Neuron (in vitro differentiated cells): Measurements from ENCODE around the gene ZNRF4.

Source experiments
- H2AFZ ChIP-seq: one replicate; pipeline ENCODE4 v1.6.1; 2013; ENCODE audit warnings: low read depth, mild to moderate bottlenecking, inconsistent platforms, low read length, moderate library complexity
- H3K27me3 ChIP-seq: one replicate; pipeline ENCODE4 v1.6.1; 2013; ENCODE audit warnings: low read length; ENCODE audit not compliant: insufficient read depth
- H3K36me3 ChIP-seq: one replicate; pipeline ENCODE4 v1.6.1; 2013; ENCODE audit warnings: low read length; ENCODE audit not compliant: insufficient read depth
- H3K4me1 ChIP-seq: one replicate; pipeline ENCODE4 v1.6.1; 2013; ENCODE audit warnings: low read length; ENCODE audit not compliant: insufficient read depth
- H3K4me3 ChIP-seq: 2 replicates; pipeline ENCODE4 v1.5.1; 2013; ENCODE audit warnings: mild to moderate bottlenecking, low read length, moderate library complexity
- H3K9me3 ChIP-seq: one replicate; pipeline ENCODE4 v1.6.1; 2013; ENCODE audit warnings: low read length

ZNRF4 gene

DNA sequence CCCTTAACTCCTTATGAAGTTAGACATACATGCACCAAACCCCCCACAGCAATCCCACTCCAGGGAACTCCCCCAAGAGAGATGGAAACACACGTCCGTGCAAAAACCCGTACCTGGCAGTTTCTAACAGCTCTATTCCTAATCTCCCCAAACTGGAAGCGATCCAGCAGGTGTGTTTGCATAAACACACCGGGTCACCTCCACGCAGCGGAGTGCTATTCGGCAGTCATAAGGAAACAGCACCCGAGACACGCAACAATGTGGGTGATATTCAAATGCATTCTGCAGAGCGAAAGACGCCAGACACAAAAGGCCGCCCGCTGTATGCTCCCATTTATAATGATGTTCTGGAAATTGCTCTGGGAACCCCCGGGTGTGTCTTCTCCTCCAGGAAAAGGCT lies 6.8 kb upstream of the ZNRF4 start:
- Histone ChIP-seq H3K4me3 (no peak overlapping the region), H3K36me3 (no peaks in the 10 kb centered on the region), H3K9me3 (peaks cover 4% of the 10 kb centered on the region), H3K4me1 (no peaks in the 10 kb centered on the region), H3K27me3 (no peaks in the 10 kb centered on the region), H2AFZ (no peak overlapping the region)

DNA sequence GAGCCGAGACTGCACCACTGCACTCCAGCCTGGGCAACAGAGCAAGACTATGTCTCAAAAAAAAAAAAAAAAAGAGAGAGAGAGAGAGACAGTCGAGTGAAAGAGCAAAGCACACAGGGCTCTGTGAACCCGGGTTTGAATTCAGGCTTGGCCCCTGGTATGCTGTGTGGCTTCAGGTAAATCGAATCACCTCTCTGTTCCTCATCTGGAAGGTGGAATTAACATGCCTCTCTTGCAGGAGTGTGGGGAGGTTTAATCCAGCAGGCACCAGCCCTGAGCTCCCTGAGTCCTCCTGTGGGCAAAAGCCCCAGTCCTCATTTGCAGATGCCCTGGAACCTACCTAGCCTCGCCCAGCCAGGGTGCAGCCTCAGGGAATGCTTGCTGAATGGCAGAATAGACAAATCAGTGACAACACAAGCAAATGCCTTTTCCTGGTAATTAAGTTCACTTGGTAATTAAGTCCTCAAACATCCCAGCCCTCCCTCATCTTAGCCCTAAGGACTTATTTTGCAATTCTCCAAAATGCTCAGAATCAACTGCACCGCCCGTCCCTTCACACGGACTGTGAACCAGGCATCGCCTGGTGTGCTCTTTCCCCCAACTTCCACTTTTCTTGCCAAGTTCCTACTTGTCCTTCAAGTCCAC lies 4.6 kb upstream of the ZNRF4 start:
- Histone ChIP-seq H3K9me3 (peaks cover 6% of the 10 kb centered on the region), H3K36me3 (no peaks in the 10 kb centered on the region), H3K27me3 (no peaks in the 10 kb centered on the region), H2AFZ (no peak overlapping the region), H3K4me3 (no peak overlapping the region), H3K4me1 (no peaks in the 10 kb centered on the region)

DNA sequence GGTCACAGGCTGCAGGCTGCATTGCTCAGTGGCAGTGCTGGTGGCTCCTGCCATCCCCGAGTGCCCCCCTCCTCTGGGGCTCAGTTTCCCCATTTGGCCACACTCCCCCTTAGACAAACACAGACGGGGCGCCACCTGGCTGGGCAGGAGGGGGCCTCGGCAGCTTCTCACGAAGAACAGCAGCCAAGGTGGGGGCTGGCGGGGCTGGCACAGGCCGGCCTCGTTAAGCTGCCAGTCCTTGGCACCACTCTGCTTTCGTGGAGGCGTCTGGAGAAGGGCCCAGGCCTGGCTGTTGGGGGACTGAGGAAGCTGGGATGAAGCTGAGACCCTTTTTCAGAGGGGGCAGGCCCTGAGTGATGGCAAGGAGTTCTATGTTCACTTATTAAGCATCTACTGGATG lies 3.7 kb upstream of the ZNRF4 start:
- Histone ChIP-seq H3K9me3 (peaks cover 6% of the 10 kb centered on the region), H2AFZ (no peak overlapping the region), H3K27me3 (no peaks in the 10 kb centered on the region), H3K4me3 (no peak overlapping the region), H3K36me3 (no peaks in the 10 kb centered on the region), H3K4me1 (no peaks in the 10 kb centered on the region)

DNA sequence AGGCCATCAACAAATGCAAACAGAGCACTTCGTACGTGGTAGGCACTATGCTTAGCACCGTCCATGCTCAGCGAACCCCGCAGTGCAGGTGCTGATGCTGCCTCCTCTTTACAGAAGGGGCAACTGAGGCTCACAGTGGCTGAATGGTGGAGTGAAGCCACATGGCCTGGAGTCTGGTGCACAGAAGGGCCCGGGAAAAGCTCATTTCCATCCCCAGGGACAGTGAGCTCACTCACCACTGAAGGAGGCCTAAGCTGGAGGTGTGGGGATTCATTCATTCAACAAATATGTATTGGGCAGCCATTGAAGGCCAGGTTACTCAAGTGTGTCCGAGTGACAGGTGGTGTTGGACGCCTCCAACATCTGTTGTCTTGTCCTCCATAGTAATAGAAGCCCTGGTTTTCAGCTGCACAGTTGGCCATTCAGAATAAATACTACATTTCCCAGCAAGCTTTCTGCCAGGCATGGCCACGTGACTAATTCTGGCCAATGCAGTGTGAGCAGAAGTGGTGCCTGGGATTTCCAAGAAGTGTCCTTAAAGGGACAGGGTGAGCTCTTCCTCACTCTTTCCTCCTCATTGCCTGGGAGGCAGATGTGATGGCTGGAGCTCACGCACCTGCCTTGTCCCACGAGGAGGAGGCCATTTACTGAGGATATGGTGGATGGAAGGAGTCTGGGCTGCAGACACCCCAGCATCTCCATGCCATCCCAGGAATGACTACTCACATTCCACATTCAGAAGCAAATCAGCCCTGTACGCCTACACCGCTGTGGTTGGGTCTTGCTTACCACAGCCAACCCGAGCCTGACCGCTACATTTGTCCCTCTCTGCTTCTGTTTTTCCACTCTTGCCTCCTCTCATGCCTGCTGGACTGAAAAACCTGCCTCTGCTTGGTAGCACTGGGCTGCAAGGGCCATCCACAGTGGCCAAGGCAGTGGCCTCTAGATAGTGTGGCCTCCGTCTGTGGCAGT lies 2.3 kb upstream of the ZNRF4 start:
- Histone ChIP-seq H3K4me1 (no peaks in the 10 kb centered on the region), H3K9me3 (peaks cover 6% of the 10 kb centered on the region), H3K27me3 (no peaks in the 10 kb centered on the region), H3K36me3 (no peaks in the 10 kb centered on the region), H2AFZ (no peak overlapping the region), H3K4me3 (no peak overlapping the region)

DNA sequence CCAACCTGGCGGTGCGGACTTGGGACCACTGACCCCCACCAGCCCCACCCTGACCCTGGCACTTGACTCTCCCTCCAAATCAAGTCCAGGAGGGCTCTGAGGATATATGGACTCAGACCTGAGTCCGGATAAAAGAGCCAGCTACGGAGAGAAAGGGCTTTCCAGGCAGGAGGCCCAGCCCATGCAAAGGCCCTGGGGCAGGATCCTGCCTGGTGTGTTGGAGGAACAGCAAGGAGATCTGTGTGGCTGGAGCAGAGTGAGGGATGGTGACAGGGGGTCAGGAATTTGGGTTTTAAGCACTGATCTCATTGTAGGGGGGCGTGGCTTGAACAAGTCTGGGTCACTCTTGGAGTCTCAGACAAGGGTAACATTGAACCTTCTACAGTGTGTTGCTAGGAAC lies 474 bp upstream of the ZNRF4 start:
- Histone ChIP-seq H3K36me3 (no peaks in the 10 kb centered on the region), H3K27me3 (no peaks in the 10 kb centered on the region), H2AFZ (no peak overlapping the region), H3K4me3 (no peak overlapping the region), H3K9me3 (peaks cover 6% of the 10 kb centered on the region), H3K4me1 (peaks cover 4% of the 10 kb centered on the region)

DNA sequence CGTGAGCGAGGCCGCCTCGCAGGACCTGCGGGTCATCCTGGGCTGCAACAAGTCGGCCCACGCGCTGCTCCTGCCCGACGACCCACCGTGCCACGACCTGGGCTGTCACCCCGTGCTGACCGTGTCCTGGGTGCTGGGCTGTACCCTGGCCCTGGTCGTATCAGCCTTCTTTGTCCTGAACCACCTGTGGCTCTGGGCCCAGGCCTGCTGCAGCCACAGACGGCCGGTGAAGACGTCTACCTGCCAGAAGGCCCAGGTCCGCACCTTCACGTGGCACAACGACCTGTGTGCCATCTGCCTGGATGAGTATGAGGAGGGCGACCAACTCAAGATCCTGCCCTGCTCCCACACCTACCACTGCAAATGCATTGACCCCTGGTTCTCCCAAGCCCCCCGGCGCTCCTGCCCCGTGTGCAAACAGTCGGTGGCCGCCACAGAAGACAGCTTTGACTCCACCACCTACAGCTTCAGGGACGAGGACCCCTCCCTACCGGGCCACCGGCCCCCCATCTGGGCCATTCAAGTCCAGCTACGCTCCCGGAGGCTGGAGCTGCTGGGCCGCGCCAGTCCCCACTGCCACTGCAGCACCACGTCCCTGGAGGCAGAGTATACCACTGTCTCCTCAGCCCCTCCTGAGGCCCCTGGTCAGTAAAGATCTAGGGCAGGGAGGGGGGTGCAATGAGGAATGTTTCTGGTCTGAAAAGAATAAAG lies 1.1 kb downstream of the ZNRF4 start:
- H2AFZ ChIP-seq: no peak overlapping the region
- H3K36me3 ChIP-seq: no peaks in the 10 kb centered on the region
- H3K4me3 ChIP-seq: no peak overlapping the region
- no peaks in the 10 kb centered on the region for H3K27me3 ChIP-seq
- H3K4me1 ChIP-seq: peaks cover 4% of the 10 kb centered on the region
- peaks cover 6% of the 10 kb centered on the region for H3K9me3 ChIP-seq

DNA sequence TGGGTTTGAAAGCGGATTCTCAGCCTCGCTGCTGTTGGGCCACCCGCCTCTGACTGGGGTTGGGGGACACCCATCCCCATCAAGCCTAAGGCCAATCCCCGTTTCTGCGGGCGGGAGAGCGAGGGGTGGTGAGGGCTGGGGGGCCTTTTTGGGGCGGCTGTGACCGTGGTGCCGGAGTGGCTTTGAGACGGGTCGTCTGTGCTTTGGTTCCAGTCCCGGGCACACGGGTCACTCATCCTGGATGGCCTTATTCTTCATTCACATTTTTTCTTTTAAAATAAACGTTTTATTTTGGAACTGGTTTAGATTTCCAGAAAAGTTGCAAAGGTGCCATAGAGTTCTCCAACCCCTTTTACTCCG lies 1.6 kb downstream of the ZNRF4 start:
- H3K4me3 ChIP-seq: no peak overlapping the region
- no peaks in the 10 kb centered on the region for H3K27me3 ChIP-seq
- H3K4me1 ChIP-seq: peaks cover 4% of the 10 kb centered on the region

DNA sequence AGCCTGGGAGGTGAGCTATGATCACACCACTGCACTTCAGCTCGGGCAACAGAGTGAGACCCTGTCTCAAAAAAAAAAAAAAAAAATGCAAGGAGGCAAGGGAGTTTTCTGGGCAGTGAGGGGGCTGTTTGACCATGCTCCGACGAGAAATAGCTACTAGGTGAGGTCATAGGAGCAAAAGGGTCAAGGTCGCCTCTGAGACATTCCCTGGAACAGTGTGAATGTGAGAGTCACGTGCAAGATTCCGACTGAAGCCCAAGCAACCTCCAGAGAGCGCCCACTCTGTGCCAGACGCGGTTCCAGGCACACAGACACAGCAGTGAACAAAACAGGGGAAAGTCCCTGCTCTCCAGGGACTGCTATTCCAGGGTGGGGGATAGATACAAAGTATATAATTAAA lies 2.5 kb downstream of the ZNRF4 start:
- Histone ChIP-seq H3K27me3 (no peaks in the 10 kb centered on the region), H3K9me3 (peaks cover 6% of the 10 kb centered on the region), H3K4me3 (no peak overlapping the region), H3K36me3 (no peaks in the 10 kb centered on the region), H2AFZ (no peak overlapping the region), H3K4me1 (peaks cover 4% of the 10 kb centered on the region)

More for the DNA sequence above, 1.6 kb downstream of the ZNRF4 start:
- H3K9me3 ChIP-seq: peaks cover 6% of the 10 kb centered on the region
- no peak overlapping the region for H2AFZ ChIP-seq
- no peaks in the 10 kb centered on the region for H3K36me3 ChIP-seq

DNA sequence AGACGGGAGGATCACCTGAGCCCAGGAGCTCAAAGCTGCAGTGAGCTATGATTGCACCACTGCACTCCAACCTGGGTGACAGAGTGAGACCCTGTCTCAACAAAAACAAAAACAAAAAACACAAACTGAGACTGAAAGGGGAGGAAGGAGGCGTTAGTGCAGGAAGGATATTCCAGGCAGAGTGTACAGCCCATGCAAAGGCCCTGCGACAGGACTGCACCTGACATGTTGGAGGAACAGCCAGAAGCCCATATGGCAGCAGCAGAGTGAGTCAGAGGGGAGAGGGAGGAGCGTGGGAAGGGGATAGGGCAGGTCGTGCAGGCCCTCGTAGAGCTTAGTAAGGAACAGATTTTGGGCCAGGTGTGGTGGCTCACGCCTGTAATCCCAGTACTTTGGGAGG lies 3.2 kb downstream of the ZNRF4 start:
- no peaks in the 10 kb centered on the region for H3K36me3 ChIP-seq

DNA sequence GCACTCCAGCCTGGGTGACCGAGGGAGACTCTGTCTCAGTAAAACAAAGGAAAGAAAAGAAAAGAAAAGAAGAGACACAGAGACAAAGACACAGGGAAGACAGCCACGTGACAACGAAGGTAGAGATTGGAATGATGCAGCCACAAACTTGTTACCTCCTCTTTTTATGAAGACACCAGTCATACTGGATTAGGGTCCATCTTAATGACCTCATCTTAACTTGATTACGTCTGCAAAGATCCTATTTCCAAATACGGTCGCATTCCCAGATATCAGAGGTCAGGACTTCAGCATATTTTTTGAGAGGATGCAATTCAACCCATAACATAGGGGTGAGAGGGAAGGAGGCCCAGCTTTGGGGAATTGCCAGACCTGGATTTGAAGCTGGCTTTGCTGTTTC lies 4.1 kb downstream of the ZNRF4 start:
- Histone ChIP-seq H3K4me1 (peaks cover 4% of the 10 kb centered on the region), H3K27me3 (no peaks in the 10 kb centered on the region), H3K36me3 (no peaks in the 10 kb centered on the region), H3K4me3 (no peak overlapping the region), H2AFZ (no peak overlapping the region), H3K9me3 (no peaks in the 10 kb centered on the region)

More for the DNA sequence above, 3.2 kb downstream of the ZNRF4 start:
- Histone ChIP-seq H3K4me1 (peaks cover 4% of the 10 kb centered on the region), H2AFZ (no peak overlapping the region), H3K4me3 (no peak overlapping the region), H3K9me3 (peaks cover 2% of the 10 kb centered on the region), H3K27me3 (no peaks in the 10 kb centered on the region)

DNA sequence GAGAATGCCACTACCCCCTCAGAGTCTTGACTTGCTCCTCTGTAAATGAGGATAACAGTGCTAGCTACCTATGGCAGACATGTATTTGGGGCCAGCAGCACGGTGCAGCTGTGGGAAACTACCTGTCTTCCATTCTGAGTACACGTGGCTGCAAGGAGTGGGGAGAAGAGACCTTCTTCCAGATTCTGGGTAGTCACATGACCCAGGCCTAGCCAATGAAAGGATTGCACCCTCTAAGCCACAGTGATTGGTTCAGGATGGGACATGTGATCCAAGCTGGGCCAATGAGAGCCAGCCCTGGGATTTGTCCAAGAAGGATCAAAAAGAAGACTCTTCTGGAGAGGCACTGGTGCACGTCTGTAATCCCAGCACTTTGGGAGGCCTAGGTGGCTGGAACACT lies 5.5 kb downstream of the ZNRF4 start:
- no peaks in the 10 kb centered on the region for H3K27me3 ChIP-seq
- H3K36me3 ChIP-seq: no peaks in the 10 kb centered on the region
- no peak overlapping the region for H3K4me3 ChIP-seq
- H3K9me3 ChIP-seq: no peaks in the 10 kb centered on the region
- no peak overlapping the region for H2AFZ ChIP-seq
- H3K4me1 ChIP-seq: peaks cover 4% of the 10 kb centered on the region

DNA sequence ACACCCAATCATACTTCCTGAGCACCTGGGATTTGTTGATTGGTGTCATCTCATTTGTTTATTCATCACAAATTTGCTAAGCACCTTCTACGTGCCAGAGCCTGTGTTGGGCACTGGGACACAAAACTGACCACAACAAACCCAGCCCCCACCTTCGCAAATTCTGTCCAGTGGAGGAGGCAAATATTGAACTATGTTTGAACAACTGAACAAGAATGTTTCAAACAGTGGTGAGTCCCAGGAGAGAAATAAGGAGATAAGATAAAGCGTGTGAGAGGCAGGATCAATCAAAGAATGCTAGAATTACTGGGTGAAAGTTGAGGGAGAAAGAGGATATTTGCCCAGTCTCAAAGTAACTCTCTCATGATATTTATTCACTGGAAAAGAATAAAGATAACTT lies 8.7 kb downstream of the ZNRF4 start:
- H3K4me1 ChIP-seq: peaks cover 4% of the 10 kb centered on the region
- H3K36me3 ChIP-seq: no peaks in the 10 kb centered on the region
- H2AFZ ChIP-seq: no peak overlapping the region
- H3K9me3 ChIP-seq: no peaks in the 10 kb centered on the region
- no peak overlapping the region for H3K4me3 ChIP-seq
- H3K27me3 ChIP-seq: no peaks in the 10 kb centered on the region

DNA sequence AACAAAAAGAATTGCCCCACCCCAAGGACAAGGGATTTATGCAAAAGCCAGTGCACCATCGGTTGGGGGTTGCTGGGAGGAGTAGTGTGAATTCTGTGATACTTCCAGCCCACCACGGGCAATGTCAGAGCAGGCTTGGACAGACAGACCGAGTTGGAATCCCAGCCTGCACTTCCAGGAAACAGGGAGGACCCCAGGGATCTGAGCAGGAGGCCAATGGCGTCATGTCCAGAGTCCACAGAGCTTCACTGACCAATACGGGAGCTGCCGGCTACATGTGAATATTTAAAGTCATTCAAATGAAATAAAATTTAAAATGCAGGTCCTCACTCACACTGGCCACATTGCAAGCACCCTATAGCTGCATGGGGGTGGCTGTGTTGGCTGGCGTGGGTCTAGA lies 10.9 kb downstream of the ZNRF4 start:
- Histone ChIP-seq H3K36me3 (no peaks in the 10 kb centered on the region), H2AFZ (no peak overlapping the region), H3K4me1 (no peaks in the 10 kb centered on the region), H3K27me3 (no peaks in the 10 kb centered on the region), H3K9me3 (no peaks in the 10 kb centered on the region), H3K4me3 (no peak overlapping the region)
